WTC11 (cell line): ENCODE measurements around the gene PSMC6. TPM values are rescaled to one million over a fixed set of nuclear protein-coding genes. Genes with fewer than 3 reads are reported as not detected.

Experiments
- ATAC-seq: fragments of 200-7000 bp; cut with Tn5 transposase; 2 replicates; pipeline ENCODE4 v1.10.0; 2021; ENCODE audit warnings: mild to moderate bottlenecking, moderate library complexity
- CTCF ChIA-PET: fragments of 300-600 bp; sonication (Branson Sonifier 250); formaldehyde crosslinking; loops from one replicate; lab custom pipeline; 2021; ENCODE audit warnings: antibody characterized with exemption; lab: Charles Lee
- POLR2A ChIA-PET: fragments of 350-600 bp; sonication (Branson Sonifier 250); formaldehyde crosslinking; loops from one replicate; lab custom pipeline; 2021; ENCODE audit warnings: antibody characterized with exemption; lab: Charles Lee
- DNase-seq: peaks from one replicate; pipeline ENCODE4 v3.0.0; 2021; ENCODE audit warnings: low spot score
- H3K27ac Mint-ChIP-seq: 2 replicates; pipeline ENCODE4 v1.8.0; 2021; ENCODE audit warnings: mixed read lengths
- H3K27me3 Mint-ChIP-seq: 2 replicates; pipeline ENCODE4 v1.8.0; 2021; ENCODE audit warnings: low read depth, mild to moderate bottlenecking, moderate library complexity, mixed read lengths
- H3K36me3 Mint-ChIP-seq: 2 replicates; pipeline ENCODE4 v1.8.0; 2021; ENCODE audit warnings: mixed read lengths
- H3K4me1 Mint-ChIP-seq: 2 replicates; pipeline ENCODE4 v1.8.0; 2022; ENCODE audit warnings: mixed read lengths
- H3K4me3 Mint-ChIP-seq: 2 replicates; pipeline ENCODE4 v1.8.0; 2021; ENCODE audit warnings: mild to moderate bottlenecking, moderate library complexity, mixed read lengths
- H3K9me3 Mint-ChIP-seq: 2 replicates; pipeline ENCODE4 v1.8.0; 2021; ENCODE audit warnings: mixed read lengths
- ATF1 ChIP-seq: sonication (generic); formaldehyde crosslinking; IDR thresholded peaks from 2 replicates; pipeline ENCODE4 v1.8.1; 2023; ENCODE audit warnings: mild to moderate bottlenecking, moderate library complexity, missing genetic modification reagents
- CREM ChIP-seq: sonication (generic); formaldehyde crosslinking; IDR thresholded peaks from 2 replicates; pipeline ENCODE4 v1.8.1; 2022; ENCODE audit warnings: mild to moderate bottlenecking, missing genetic modification reagents, moderate library complexity
- E2F4 ChIP-seq: sonication (generic); formaldehyde crosslinking; IDR thresholded peaks from 2 replicates; pipeline ENCODE4 v1.8.1; 2022; ENCODE audit warnings: low read depth, mild to moderate bottlenecking, moderate library complexity, missing genetic modification reagents, borderline replicate concordance
- FOXJ3 ChIP-seq: sonication (generic); formaldehyde crosslinking; IDR thresholded peaks from 2 replicates; pipeline ENCODE4 v1.9.0; 2021; ENCODE audit warnings: missing genetic modification reagents, mild to moderate bottlenecking, borderline replicate concordance
- HMGXB4 ChIP-seq: sonication (generic); formaldehyde crosslinking; IDR thresholded peaks from 2 replicates; pipeline ENCODE4 v1.8.1; 2023; ENCODE audit warnings: mild to moderate bottlenecking, moderate library complexity, missing genetic modification reagents
- KAT7 ChIP-seq: sonication (generic); formaldehyde crosslinking; IDR thresholded peaks from 2 replicates; pipeline ENCODE4 v1.8.1; 2023; ENCODE audit warnings: missing genetic modification reagents, mild to moderate bottlenecking, borderline replicate concordance
- RELA ChIP-seq: sonication (generic); formaldehyde crosslinking; IDR thresholded peaks from 2 replicates; pipeline ENCODE4 v1.8.1; 2022; ENCODE audit warnings: missing genetic modification reagents, mild to moderate bottlenecking, borderline replicate concordance
- SOX15 ChIP-seq: fragments of 250-450 bp; sonication (Bioruptor Pico); IDR thresholded peaks from 2 replicates; pipeline ENCODE4 v1.9.0; 2021; ENCODE audit warnings: mild to moderate bottlenecking
- SP1 ChIP-seq: sonication (generic); formaldehyde crosslinking; conservative IDR thresholded peaks from 2 replicates; pipeline ENCODE4 v1.8.1; 2022; ENCODE audit warnings: missing genetic modification reagents
- ZBTB43 ChIP-seq: sonication (generic); formaldehyde crosslinking; IDR thresholded peaks from 2 replicates; pipeline ENCODE4 v1.8.1; 2023; ENCODE audit warnings: mild to moderate bottlenecking, missing genetic modification reagents
- total RNA-seq: library from RNA; stranded (reverse); gene quantifications from 3 replicates; pipeline ENCODE4 v1.2.3, GENCODE V29; 2021
- TF ChIP-seq, protein P1 (sequence below): sonication (generic); formaldehyde crosslinking; IDR thresholded peaks from 2 replicates; pipeline ENCODE4 v1.8.0; 2022; ENCODE audit warnings: missing genetic modification reagents
- TF ChIP-seq, protein P2 (sequence below): fragments of 250-450 bp; sonication (Bioruptor Pico); IDR thresholded peaks from 2 replicates; pipeline ENCODE4 v2.1.2; 2022; ENCODE audit warnings: mild to moderate bottlenecking, moderate library complexity
- TF ChIP-seq, protein P3 (sequence below): sonication (generic); formaldehyde crosslinking; IDR thresholded peaks from 2 replicates; pipeline ENCODE4 v1.8.1; 2022; ENCODE audit warnings: mild to moderate bottlenecking, moderate library complexity, missing genetic modification reagents
- TF ChIP-seq, protein P4 (sequence below): sonication (generic); formaldehyde crosslinking; IDR thresholded peaks from 2 replicates; pipeline ENCODE4 v1.8.1; 2023; ENCODE audit warnings: mild to moderate bottlenecking, missing genetic modification reagents, borderline replicate concordance

Gene PSMC6
- total RNA-seq, 1 experiment from 2014 or later, result 96.4 TPM

DNA sequence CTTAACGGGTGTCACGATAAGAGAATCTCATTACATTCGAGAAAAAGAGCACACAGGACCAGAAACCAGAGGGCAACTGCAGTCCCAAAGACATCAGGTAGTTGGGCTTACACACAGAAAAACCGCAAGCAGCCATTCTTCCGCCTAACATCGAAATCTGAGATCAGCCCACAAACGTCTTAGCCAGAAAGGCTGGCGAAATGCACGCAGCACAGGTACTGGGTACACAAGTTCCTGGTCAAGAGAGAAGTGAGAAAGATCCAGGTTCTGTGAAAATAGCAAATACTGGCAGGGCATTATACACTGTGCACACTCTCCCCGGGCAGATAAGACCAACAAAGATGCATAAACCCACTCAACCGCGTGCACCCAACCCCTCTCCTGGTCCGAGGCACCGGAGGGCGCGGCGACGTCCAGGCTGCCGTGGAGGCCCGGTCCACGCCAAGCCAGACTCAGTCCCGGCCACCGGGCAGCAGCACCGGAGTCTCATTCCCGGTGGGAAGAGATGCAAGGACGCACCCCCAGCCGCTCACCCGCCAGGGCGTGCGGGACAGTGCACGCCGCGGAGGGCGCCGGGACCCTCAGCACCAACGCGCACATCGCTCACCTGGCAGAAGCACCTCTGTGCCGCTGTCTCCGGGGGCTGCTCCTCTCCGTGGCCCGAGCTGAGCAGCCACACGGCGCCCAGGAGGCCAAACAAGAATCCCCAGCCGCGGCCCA lies 12.1 kb upstream of the PSMC6 start (continued):
- TF ChIP-seq ZBTB43 (CRISPR knock-in tag) (0 out of 2 replicates have a peak, but pooled peaks have one; percentile 28), HMGXB4 (peak; percentile 85)
- TF ChIP-seq, protein P1, sequence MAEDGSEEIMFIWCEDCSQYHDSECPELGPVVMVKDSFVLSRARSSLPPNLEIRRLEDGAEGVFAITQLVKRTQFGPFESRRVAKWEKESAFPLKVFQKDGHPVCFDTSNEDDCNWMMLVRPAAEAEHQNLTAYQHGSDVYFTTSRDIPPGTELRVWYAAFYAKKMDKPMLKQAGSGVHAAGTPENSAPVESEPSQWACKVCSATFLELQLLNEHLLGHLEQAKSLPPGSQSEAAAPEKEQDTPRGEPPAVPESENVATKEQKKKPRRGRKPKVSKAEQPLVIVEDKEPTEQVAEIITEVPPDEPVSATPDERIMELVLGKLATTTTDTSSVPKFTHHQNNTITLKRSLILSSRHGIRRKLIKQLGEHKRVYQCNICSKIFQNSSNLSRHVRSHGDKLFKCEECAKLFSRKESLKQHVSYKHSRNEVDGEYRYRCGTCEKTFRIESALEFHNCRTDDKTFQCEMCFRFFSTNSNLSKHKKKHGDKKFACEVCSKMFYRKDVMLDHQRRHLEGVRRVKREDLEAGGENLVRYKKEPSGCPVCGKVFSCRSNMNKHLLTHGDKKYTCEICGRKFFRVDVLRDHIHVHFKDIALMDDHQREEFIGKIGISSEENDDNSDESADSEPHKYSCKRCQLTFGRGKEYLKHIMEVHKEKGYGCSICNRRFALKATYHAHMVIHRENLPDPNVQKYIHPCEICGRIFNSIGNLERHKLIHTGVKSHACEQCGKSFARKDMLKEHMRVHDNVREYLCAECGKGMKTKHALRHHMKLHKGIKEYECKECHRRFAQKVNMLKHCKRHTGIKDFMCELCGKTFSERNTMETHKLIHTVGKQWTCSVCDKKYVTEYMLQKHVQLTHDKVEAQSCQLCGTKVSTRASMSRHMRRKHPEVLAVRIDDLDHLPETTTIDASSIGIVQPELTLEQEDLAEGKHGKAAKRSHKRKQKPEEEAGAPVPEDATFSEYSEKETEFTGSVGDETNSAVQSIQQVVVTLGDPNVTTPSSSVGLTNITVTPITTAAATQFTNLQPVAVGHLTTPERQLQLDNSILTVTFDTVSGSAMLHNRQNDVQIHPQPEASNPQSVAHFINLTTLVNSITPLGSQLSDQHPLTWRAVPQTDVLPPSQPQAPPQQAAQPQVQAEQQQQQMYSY (CRISPR knock-in tag), result no peak

- Mint-ChIP-seq H3K36me3 (no peaks in the 10 kb centered on the region), H3K9me3 (no peaks in the 10 kb centered on the region), H3K27me3 (no peaks in the 10 kb centered on the region; the same call in none of the 2 replicates), H3K4me3 (peak within 1 kb of the TSS; percentile 95), H3K27ac (peak within 1 kb of the TSS; percentile 92), H3K4me1 (peaks cover 28% of the 10 kb centered on the region)
- TF ChIP-seq SP1 (CRISPR knock-in tag) (0 out of 2 replicates have a peak, but pooled peaks have one; percentile 15), RELA (CRISPR knock-in tag) (no peak), KAT7 (peak; percentile 7; the same call in 1 of the 2 replicates), HMGXB4 (0 out of 2 replicates have a peak, but pooled peaks have one; percentile 9), SOX15 (no peak), FOXJ3 (CRISPR knock-in tag) (no peak), E2F4 (peak; percentile 69; the same call in 1 of the 2 replicates), CREM (CRISPR knock-in tag) (peak; percentile 39; the same call in 1 of the 2 replicates), ATF1 (CRISPR knock-in tag) (no peak)
- TF ChIP-seq, protein P2, sequence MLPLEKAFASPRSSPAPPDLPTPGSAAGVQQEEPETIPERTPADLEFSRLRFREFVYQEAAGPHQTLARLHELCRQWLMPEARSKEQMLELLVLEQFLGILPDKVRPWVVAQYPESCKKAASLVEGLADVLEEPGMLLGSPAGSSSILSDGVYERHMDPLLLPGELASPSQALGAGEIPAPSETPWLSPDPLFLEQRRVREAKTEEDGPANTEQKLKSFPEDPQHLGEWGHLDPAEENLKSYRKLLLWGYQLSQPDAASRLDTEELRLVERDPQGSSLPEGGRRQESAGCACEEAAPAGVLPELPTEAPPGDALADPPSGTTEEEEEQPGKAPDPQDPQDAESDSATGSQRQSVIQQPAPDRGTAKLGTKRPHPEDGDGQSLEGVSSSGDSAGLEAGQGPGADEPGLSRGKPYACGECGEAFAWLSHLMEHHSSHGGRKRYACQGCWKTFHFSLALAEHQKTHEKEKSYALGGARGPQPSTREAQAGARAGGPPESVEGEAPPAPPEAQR (CRISPR knock-in tag), result no peak
- TF ChIP-seq, protein P3, sequence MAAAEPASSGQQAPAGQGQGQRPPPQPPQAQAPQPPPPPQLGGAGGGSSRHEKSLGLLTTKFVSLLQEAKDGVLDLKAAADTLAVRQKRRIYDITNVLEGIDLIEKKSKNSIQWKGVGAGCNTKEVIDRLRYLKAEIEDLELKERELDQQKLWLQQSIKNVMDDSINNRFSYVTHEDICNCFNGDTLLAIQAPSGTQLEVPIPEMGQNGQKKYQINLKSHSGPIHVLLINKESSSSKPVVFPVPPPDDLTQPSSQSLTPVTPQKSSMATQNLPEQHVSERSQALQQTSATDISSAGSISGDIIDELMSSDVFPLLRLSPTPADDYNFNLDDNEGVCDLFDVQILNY (CRISPR knock-in tag), result 0 out of 2 replicates have a peak, but pooled peaks have one; percentile 27
- TF ChIP-seq, protein P4, sequence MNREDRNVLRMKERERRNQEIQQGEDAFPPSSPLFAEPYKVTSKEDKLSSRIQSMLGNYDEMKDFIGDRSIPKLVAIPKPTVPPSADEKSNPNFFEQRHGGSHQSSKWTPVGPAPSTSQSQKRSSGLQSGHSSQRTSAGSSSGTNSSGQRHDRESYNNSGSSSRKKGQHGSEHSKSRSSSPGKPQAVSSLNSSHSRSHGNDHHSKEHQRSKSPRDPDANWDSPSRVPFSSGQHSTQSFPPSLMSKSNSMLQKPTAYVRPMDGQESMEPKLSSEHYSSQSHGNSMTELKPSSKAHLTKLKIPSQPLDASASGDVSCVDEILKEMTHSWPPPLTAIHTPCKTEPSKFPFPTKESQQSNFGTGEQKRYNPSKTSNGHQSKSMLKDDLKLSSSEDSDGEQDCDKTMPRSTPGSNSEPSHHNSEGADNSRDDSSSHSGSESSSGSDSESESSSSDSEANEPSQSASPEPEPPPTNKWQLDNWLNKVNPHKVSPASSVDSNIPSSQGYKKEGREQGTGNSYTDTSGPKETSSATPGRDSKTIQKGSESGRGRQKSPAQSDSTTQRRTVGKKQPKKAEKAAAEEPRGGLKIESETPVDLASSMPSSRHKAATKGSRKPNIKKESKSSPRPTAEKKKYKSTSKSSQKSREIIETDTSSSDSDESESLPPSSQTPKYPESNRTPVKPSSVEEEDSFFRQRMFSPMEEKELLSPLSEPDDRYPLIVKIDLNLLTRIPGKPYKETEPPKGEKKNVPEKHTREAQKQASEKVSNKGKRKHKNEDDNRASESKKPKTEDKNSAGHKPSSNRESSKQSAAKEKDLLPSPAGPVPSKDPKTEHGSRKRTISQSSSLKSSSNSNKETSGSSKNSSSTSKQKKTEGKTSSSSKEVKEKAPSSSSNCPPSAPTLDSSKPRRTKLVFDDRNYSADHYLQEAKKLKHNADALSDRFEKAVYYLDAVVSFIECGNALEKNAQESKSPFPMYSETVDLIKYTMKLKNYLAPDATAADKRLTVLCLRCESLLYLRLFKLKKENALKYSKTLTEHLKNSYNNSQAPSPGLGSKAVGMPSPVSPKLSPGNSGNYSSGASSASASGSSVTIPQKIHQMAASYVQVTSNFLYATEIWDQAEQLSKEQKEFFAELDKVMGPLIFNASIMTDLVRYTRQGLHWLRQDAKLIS (CRISPR knock-in tag), result no peak
- ChIA-PET CTCF (interaction anchor here (0.9 kb wide), 1 partner anchor 11 kb away, joined by 5 read pairs; no protein-coding TSS in a partner anchor), POLR2A (interaction anchor here (1.3 kb wide), 2 partner anchors 34 to 144 kb away, joined by 5 to 12 read pairs; partner anchors contain the start of genes GPR137C, STYX and TXNDC16)
- ATAC-seq (peak; percentile 76), DNase-seq (peak; percentile 75)
Measured at GRCh38 chr14:52695481-52696091, 11.4 kb upstream of the PSMC6 start, which contains the start of gene ERO1A. TSS of gene ERO1A (minus strand) at chr14:52695558. CDS start at chr14:52695481, 77 bp downstream.
